ENCODE results near the gene MLYCD. TPM values are rescaled to one million over a fixed set of nuclear protein-coding genes. Genes with fewer than 3 reads are reported as not detected.
"Not testable (repeated sequence)": the region's sequence is repeated elsewhere in the genome, so short reads cannot be mapped to it uniquely, and the experiment has no call there.

The MLYCD gene
- total RNA-seq, 6 experiments from 2014 or later: 6.6 to 15.6 (median 11.3) TPM

GRCh38 chr16:83940119-83940518 lies 41.2 kb downstream of the MLYCD start:
- WGBS (ENCODE audit: insufficient coverage, low coverage, low lambda C conversion rate, missing lambda C conversion rate): 88% methylated on average over 8 of the region's 12 CpGs
- intact Hi-C loops (cut with DNase I): no loop called here
- TF ChIP-seq CTCF (IDR thresholded peaks at IDR 0.05) (no peak), POLR2A (IDR thresholded peaks at IDR 0.05) (no peak)
- no peak overlapping the region for H3K27ac ChIP-seq
- H3K4me3 ChIP-seq: no peak overlapping the region
- peaks cover 0 to 51% (median 24%) of the 10 kb centered on the region in 4 donors for H3K4me1 ChIP-seq
- no peaks in the 10 kb centered on the region for H3K36me3 ChIP-seq
- no peaks in the 10 kb centered on the region for H3K9me3 ChIP-seq
- no peaks in the 10 kb centered on the region for H3K27me3 ChIP-seq
- ATAC-seq (no peak), DNase-seq (no peak)

GRCh38 chr16:83940630-83941378 lies 41.9 kb downstream of the MLYCD start:
- Histone ChIP-seq H3K27ac (no peak overlapping the region), H3K36me3 (no peaks in the 10 kb centered on the region), H3K9me3 (no peaks in the 10 kb centered on the region), H3K4me1 (peaks cover 0 to 56% (median 28%) of the 10 kb centered on the region in 4 donors), H3K27me3 (no peaks in the 10 kb centered on the region), H3K4me3 (no peak overlapping the region)
- intact Hi-C loops (cut with DNase I): no loop called here
- no peak for TF ChIP-seq POLR2A (IDR thresholded peaks at IDR 0.05)
- no peak for TF ChIP-seq CTCF (IDR thresholded peaks at IDR 0.05)
- WGBS (ENCODE audit: insufficient coverage, low coverage, low lambda C conversion rate, missing lambda C conversion rate): 98% methylated on average over 11 of the region's 28 CpGs
- ATAC-seq: no peak
- peak in 1 of 3 donors; percentile 50 for DNase-seq

- H3K4me1 ChIP-seq: peaks cover 0 to 64% (median 31%) of the 10 kb centered on the region in 4 donors
- intact Hi-C loops (cut with DNase I); H3K4me3 ChIP-seq; H3K27me3 ChIP-seq; DNase-seq; ATAC-seq; H3K36me3 ChIP-seq; H3K9me3 ChIP-seq: not testable (repeated sequence)
- H3K27ac ChIP-seq: peak overlapping the region in 1 of 3 donors; percentile 83
- 86% methylated on average over 5 of the region's 9 CpGs for WGBS (ENCODE audit: insufficient coverage, low coverage, low lambda C conversion rate, missing lambda C conversion rate)
Observed at GRCh38 chr16:83941546-83941945, 42.6 kb downstream of the MLYCD start.

- Histone ChIP-seq H3K36me3 (no peaks in the 10 kb centered on the region), H3K27ac (peak overlapping the region in 2 of 3 donors; percentile 63 to 83), H3K4me3 (no peak overlapping the region), H3K4me1 (peaks cover 0 to 68% (median 33%) of the 10 kb centered on the region in 4 donors), H3K9me3 (no peaks in the 10 kb centered on the region), H3K27me3 (no peaks in the 10 kb centered on the region)
- 0% methylated on average over 1 of the region's 14 CpGs for WGBS (ENCODE audit: insufficient coverage, low coverage, low lambda C conversion rate, missing lambda C conversion rate)
- no peak for ATAC-seq
- no peak for TF ChIP-seq POLR2A (IDR thresholded peaks at IDR 0.05)
- TF ChIP-seq CTCF (IDR thresholded peaks at IDR 0.05): no peak
- DNase-seq: peak in 1 of 3 donors; percentile 49
- intact Hi-C loops (cut with DNase I): no loop called here
Observed at GRCh38 chr16:83942074-83942473, 43.2 kb downstream of the MLYCD start.

GRCh38 chr16:83942815-83943515 lies 44.0 kb downstream of the MLYCD start:
- H3K36me3 ChIP-seq: no peaks in the 10 kb centered on the region
- ATAC-seq (peak; percentile 49 to 84 (median 70)), DNase-seq (peak in 2 of 3 donors; percentile 82 to 86)
- H3K27me3 ChIP-seq: no peaks in the 10 kb centered on the region
- TF ChIP-seq POLR2A (IDR thresholded peaks at IDR 0.05) (no peak), CTCF (IDR thresholded peaks at IDR 0.05) (no peak)
- intact Hi-C loops (cut with DNase I): no loop called here
- peak overlapping the region; percentile 31 to 83 (median 63) for H3K27ac ChIP-seq
- WGBS (ENCODE audit: insufficient coverage, low coverage, low lambda C conversion rate, missing lambda C conversion rate): 13% methylated on average over 8 of the region's 11 CpGs
- no peaks in the 10 kb centered on the region for H3K9me3 ChIP-seq
- peak overlapping the region in 2 of 3 donors; percentile 34 to 39 for H3K4me3 ChIP-seq
- peaks cover 0 to 75% (median 37%) of the 10 kb centered on the region in 4 donors for H3K4me1 ChIP-seq

Measured in right lobe of liver (tissue), 6 donors.